OCI-LY1 (cell line): ENCODE measurements around the gene UFC1.

ENCODE experiments used
- H2AFZ ChIP-seq: fragments of 200-600 bp; sonication (generic), shearing (Covaris generic); 2 replicates; pipeline ENCODE4 v1.6.0; 2014; ENCODE audit warnings: antibody characterized with exemption, mild to moderate bottlenecking, low read length
- H3F3A ChIP-seq: fragments of 200-600 bp; sonication (generic), shearing (Covaris generic); 2 replicates; pipeline ENCODE4 v1.6.0; 2014; ENCODE audit warnings: mild to moderate bottlenecking, antibody characterized with exemption, low read length, moderate library complexity; ENCODE audit not compliant: insufficient read depth
- H3K27ac ChIP-seq: fragments of 200-600 bp; sonication (generic); 2 replicates; pipeline ENCODE4 v1.5.1; 2014; ENCODE audit warnings: low read length, mixed run types, mild to moderate bottlenecking, low read depth; ENCODE audit not compliant: poor library complexity, severe bottlenecking
- H3K27me3 ChIP-seq: fragments of 200-600 bp; sonication (generic); 2 replicates; pipeline ENCODE4 v1.6.0; 2014; ENCODE audit warnings: antibody characterized with exemption, mild to moderate bottlenecking, low read length, moderate library complexity; ENCODE audit not compliant: insufficient read depth
- H3K36me3 ChIP-seq: fragments of 200-600 bp; sonication (generic); 2 replicates; pipeline ENCODE4 v1.6.1; 2014; ENCODE audit warnings: mild to moderate bottlenecking, antibody characterized with exemption, low read length, moderate library complexity, mixed read lengths; ENCODE audit not compliant: insufficient read depth
- H3K4me1 ChIP-seq: fragments of 200-600 bp; sonication (generic); 2 replicates; pipeline ENCODE4 v1.5.1; 2014; ENCODE audit warnings: mild to moderate bottlenecking, low read length, moderate library complexity; ENCODE audit not compliant: insufficient read depth, severe bottlenecking
- H3K4me2 ChIP-seq: fragments of 200-600 bp; sonication (generic), shearing (Covaris generic); 2 replicates; pipeline ENCODE4 v1.6.1; 2014; ENCODE audit warnings: low read length
- H3K4me3 ChIP-seq: fragments of 200-600 bp; sonication (generic); 2 replicates; pipeline ENCODE4 v1.5.1; 2014; ENCODE audit warnings: low read length, low read depth, mild to moderate bottlenecking, mixed read lengths; ENCODE audit not compliant: poor library complexity, severe bottlenecking
- H3K79me2 ChIP-seq: fragments of 200-600 bp; shearing (Covaris generic); 2 replicates; pipeline ENCODE4 v1.6.1; 2016; ENCODE audit warnings: mixed run types, low read length, mixed read lengths; ENCODE audit not compliant: insufficient read depth
- H3K9ac ChIP-seq: fragments of 200-600 bp; sonication (generic), shearing (Covaris generic); 2 replicates; pipeline ENCODE4 v1.6.1; 2014; ENCODE audit warnings: mild to moderate bottlenecking, low read length, mixed read lengths
- H3K9me2 ChIP-seq: fragments of 200-600 bp; sonication (generic), shearing (Covaris generic); 2 replicates; pipeline ENCODE4 v1.6.1; 2014; ENCODE audit warnings: low read depth, mild to moderate bottlenecking, low read length, mixed read lengths
- H3K9me3 ChIP-seq: fragments of 200-600 bp; shearing (Covaris generic); 2 replicates; pipeline ENCODE4 v1.6.1; 2014; ENCODE audit warnings: low read length, mixed read lengths
- H4K20me1 ChIP-seq: fragments of 200-600 bp; sonication (generic), shearing (Covaris generic); 2 replicates; pipeline ENCODE4 v1.6.0; 2016; ENCODE audit warnings: mild to moderate bottlenecking, low read length; ENCODE audit not compliant: insufficient read depth
- EZH2 ChIP-seq: fragments of 200-600 bp; sonication (generic), shearing (Covaris generic); IDR thresholded peaks from 2 replicates; pipeline ENCODE4 v1.8.0; 2017; ENCODE audit warnings: borderline replicate concordance, mixed run types, mild to moderate bottlenecking, antibody characterized with exemption, low read length, moderate library complexity, mixed read lengths
- TF ChIP-seq, protein P1 (sequence below): fragments of 200-600 bp; sonication (generic), shearing (Covaris generic); IDR thresholded peaks from 2 replicates; pipeline ENCODE4 v1.5.1; 2017; ENCODE audit warnings: mild to moderate bottlenecking, antibody characterized with exemption, low read length, moderate library complexity, mixed read lengths

UFC1 gene

GRCh38 chr1:161201836-161202712 is 48.3 kb downstream of the UFC1 start, which contains the start of gene NDUFS2:
Gene NDUFS2, plus strand, starts transcription at chr1:161202367. Its CDS starts 19 bp downstream, at chr1:161202386.
- Histone ChIP-seq H3K4me2 (peak within 1 kb of the TSS; percentile 77), H2AFZ (peak within 1 kb of the TSS; percentile 27), H3K79me2 (no peaks in the 10 kb centered on the region), H3K9ac (peak within 1 kb of the TSS; percentile 91), H3K4me1 (peaks cover 21% of the 10 kb centered on the region), H3F3A (no peaks in the 10 kb centered on the region), H3K9me2 (no peaks in the 10 kb centered on the region), H3K36me3 (peaks cover 31% of the 10 kb centered on the region), H3K27ac (peak within 1 kb of the TSS; percentile 77), H4K20me1 (no peaks in the 10 kb centered on the region), H3K9me3 (no peaks in the 10 kb centered on the region), H3K4me3 (peak within 1 kb of the TSS; percentile 84), H3K27me3 (no peaks in the 10 kb centered on the region)
- no peak for TF ChIP-seq EZH2
- TF ChIP-seq, protein P1, sequence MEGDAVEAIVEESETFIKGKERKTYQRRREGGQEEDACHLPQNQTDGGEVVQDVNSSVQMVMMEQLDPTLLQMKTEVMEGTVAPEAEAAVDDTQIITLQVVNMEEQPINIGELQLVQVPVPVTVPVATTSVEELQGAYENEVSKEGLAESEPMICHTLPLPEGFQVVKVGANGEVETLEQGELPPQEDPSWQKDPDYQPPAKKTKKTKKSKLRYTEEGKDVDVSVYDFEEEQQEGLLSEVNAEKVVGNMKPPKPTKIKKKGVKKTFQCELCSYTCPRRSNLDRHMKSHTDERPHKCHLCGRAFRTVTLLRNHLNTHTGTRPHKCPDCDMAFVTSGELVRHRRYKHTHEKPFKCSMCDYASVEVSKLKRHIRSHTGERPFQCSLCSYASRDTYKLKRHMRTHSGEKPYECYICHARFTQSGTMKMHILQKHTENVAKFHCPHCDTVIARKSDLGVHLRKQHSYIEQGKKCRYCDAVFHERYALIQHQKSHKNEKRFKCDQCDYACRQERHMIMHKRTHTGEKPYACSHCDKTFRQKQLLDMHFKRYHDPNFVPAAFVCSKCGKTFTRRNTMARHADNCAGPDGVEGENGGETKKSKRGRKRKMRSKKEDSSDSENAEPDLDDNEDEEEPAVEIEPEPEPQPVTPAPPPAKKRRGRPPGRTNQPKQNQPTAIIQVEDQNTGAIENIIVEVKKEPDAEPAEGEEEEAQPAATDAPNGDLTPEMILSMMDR: peak; percentile 53

DNA sequence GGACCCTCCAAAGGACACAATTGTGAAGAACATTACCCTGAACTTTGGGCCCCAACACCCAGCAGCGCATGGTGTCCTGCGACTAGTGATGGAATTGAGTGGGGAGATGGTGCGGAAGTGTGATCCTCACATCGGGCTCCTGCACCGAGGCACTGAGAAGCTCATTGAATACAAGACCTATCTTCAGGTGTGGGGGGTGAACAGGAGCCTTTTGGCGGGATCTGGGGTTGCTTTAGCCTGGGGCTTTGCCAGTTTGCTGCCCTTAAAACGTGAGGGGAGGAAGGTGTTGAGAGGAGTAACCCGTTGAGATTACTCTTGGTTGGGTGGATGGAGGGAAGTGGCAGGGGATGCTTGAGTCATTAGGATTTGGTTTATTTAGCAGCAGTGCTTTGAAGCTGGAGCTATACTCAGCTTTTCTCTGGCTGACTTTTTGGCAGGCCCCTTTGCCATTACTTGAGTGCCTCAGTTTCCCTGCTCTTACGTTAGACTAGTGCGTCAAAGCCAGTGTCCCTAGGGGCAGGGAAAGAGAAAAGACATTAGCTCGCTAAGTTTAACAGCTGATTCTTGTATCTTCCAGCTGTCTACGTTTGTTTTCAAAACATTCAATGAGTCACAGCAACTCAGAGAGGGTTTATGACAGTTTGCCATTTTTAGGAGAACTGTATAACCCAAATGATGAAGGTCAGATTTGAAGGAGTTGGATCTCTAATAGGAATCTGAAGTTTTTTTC is 52.8 kb downstream of the UFC1 start:
- Histone ChIP-seq H3F3A (no peaks in the 10 kb centered on the region), H2AFZ (no peak overlapping the region), H3K9ac (no peak overlapping the region), H3K4me2 (no peak overlapping the region), H3K9me3 (no peaks in the 10 kb centered on the region), H3K36me3 (peaks cover 62% of the 10 kb centered on the region), H3K4me1 (peaks cover 15% of the 10 kb centered on the region), H3K4me3 (no peak overlapping the region), H3K79me2 (no peaks in the 10 kb centered on the region), H3K9me2 (no peaks in the 10 kb centered on the region), H3K27ac (no peak overlapping the region), H4K20me1 (no peaks in the 10 kb centered on the region), H3K27me3 (no peaks in the 10 kb centered on the region)
- TF ChIP-seq, protein P1: no peak
- TF ChIP-seq EZH2: no peak

DNA sequence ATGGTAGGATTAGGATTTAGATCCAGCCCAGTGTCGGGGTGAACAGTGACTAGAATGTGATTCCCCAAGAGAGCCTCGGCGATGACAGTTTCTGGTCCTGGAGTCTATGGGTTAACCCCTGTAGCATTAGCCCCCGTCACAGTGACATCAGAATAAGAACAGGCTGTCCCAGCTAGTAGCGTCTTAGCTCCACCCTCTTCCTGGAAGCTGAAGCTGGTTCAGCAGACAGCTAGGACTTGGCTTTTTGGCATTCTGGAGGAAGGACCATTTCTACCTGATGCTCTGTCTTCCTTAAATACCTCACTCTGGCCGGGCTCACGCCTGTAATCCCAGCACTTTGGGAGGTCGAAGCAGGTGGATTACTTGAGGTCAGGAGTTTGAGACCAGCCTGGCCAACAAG is 53.4 kb downstream of the UFC1 start:
- H3K4me3 ChIP-seq: no peak overlapping the region
- H3K4me1 ChIP-seq: peaks cover 12% of the 10 kb centered on the region
- no peaks in the 10 kb centered on the region for H3K9me3 ChIP-seq
- no peak overlapping the region for H3K4me2 ChIP-seq
- H4K20me1 ChIP-seq: no peaks in the 10 kb centered on the region
- H3K27ac ChIP-seq: no peak overlapping the region
- no peak overlapping the region for H2AFZ ChIP-seq
- H3K79me2 ChIP-seq: no peaks in the 10 kb centered on the region
- H3K9me2 ChIP-seq: no peaks in the 10 kb centered on the region
- H3K27me3 ChIP-seq: no peaks in the 10 kb centered on the region
- no peak overlapping the region for H3K9ac ChIP-seq
- TF ChIP-seq EZH2: no peak
- TF ChIP-seq, protein P1: no peak
- no peaks in the 10 kb centered on the region for H3F3A ChIP-seq
- H3K36me3 ChIP-seq: peaks cover 68% of the 10 kb centered on the region
